IMR-90 (cell line): ENCODE measurements around the gene ATP2B1.

ENCODE experiments used
- CEBPB ChIP-seq: IDR thresholded peaks from 2 replicates; pipeline ENCODE4 v1.6.1; 2012; ENCODE audit warnings: low read depth, low read length, improper control_type of control experiment
- CTCF ChIP-seq: conservative IDR thresholded peaks from 2 replicates; pipeline ENCODE4 v1.5.1; 2012; ENCODE audit warnings: mild to moderate bottlenecking, low read depth, low read length, improper control_type of control experiment
- MAFK ChIP-seq: IDR thresholded peaks from 2 replicates; pipeline ENCODE4 v1.6.1; 2012; ENCODE audit warnings: low read depth, low read length, improper control_type of control experiment
- MAZ ChIP-seq: IDR thresholded peaks from 2 replicates; pipeline ENCODE4 v1.6.1; 2012; ENCODE audit warnings: low read depth, mild to moderate bottlenecking, low read length, improper control_type of control experiment, moderate library complexity, borderline replicate concordance
- POLR2A ChIP-seq: IDR thresholded peaks from 2 replicates; pipeline ENCODE4 v1.6.1; 2012; ENCODE audit warnings: mild to moderate bottlenecking, low read depth, low read length
- RAD21 ChIP-seq: IDR thresholded peaks from 2 replicates; pipeline ENCODE4 v1.6.1; 2012; ENCODE audit warnings: low read length, improper control_type of control experiment
- SMC3 ChIP-seq: fragments of 150-350 bp; IDR thresholded peaks from 2 replicates; pipeline ENCODE4 v1.6.1; 2016; ENCODE audit warnings: low read depth, mild to moderate bottlenecking, antibody characterized with exemption, low read length, moderate library complexity

- TF ChIP-seq CTCF (no peak), POLR2A (no peak), RAD21 (no peak), MAFK (no peak), SMC3 (no peak), CEBPB (no peak), MAZ (no peak)
Measured at GRCh38 chr12:89695100-89695499, 13.5 kb downstream of the ATP2B1 start.
